Endothelial cell of umbilical vein (primary cell): ENCODE data around the gene MBD1.

ENCODE experiments used
- CTCF ChIP-seq, 2 donors: IDR thresholded peaks; 1 replicate in 1 of 2; 2 replicates in 1 of 2; pipeline ENCODE4 v1.5.1; 2011; ENCODE audit warnings: low read length in 2 of 2, mild to moderate bottlenecking in 2 of 2, moderate library complexity in 2 of 2, control low read depth in 1 of 2, inconsistent platforms in 1 of 2, low read depth in 1 of 2; ENCODE audit not compliant: insufficient read depth in 1 of 2; ENCODE audit errors: extremely low read depth in 1 of 2
- EZH2 ChIP-seq: IDR thresholded peaks from 2 replicates; pipeline ENCODE4 v1.6.1; 2012; ENCODE audit warnings: borderline replicate concordance, low read depth, mild to moderate bottlenecking, moderate library complexity, low read length, inconsistent platforms; ENCODE audit not compliant: severe bottlenecking
- FOS ChIP-seq: IDR thresholded peaks from 2 replicates; pipeline ENCODE4 v1.6.1; 2011; ENCODE audit warnings: mild to moderate bottlenecking, low read length, moderate library complexity, borderline replicate concordance; ENCODE audit not compliant: insufficient read depth
- GATA2 ChIP-seq: IDR thresholded peaks from 2 replicates; pipeline ENCODE4 v1.7.0; 2011; ENCODE audit warnings: low read depth, mild to moderate bottlenecking, moderate library complexity, mixed read lengths, low read length; ENCODE audit not compliant: insufficient read length, insufficient read depth
- JUN ChIP-seq: IDR thresholded peaks from 2 replicates; pipeline ENCODE4 v1.6.1; 2011; ENCODE audit warnings: borderline replicate concordance, low read depth; ENCODE audit not compliant: insufficient read length, insufficient read depth
- MAX ChIP-seq: IDR thresholded peaks from 2 replicates; pipeline ENCODE4 v1.6.1; 2011; ENCODE audit not compliant: insufficient read depth, insufficient read length
- MYC ChIP-seq: IDR thresholded peaks from one replicate; pipeline ENCODE4 v1.6.1; 2011; ENCODE audit warnings: mild to moderate bottlenecking, low read depth, low read length
- POLR2A ChIP-seq: IDR thresholded peaks from 2 replicates; pipeline ENCODE4 v1.6.1; 2012; ENCODE audit warnings: low read depth, mild to moderate bottlenecking, control low read depth, low read length
- POLR2AphosphoS5 ChIP-seq: IDR thresholded peaks from 2 replicates; pipeline ENCODE4 v1.6.1; 2012; ENCODE audit warnings: low read depth, mild to moderate bottlenecking, control low read depth, low read length, moderate library complexity; ENCODE audit not compliant: insufficient read depth

GRCh38 chr18:50250935-50251334, 30.4 kb downstream of the MBD1 start:
- no peak for TF ChIP-seq EZH2
- TF ChIP-seq CTCF (IDR thresholded peaks at IDR 0.05; ENCODE audit: extremely low read depth in 1 of 2, insufficient read depth in 1 of 2, low read depth in 1 of 2, low read length in 2 of 2) = no peak
- no peak for TF ChIP-seq POLR2AphosphoS5
- no peak for TF ChIP-seq POLR2A
- no peak for TF ChIP-seq JUN
- TF ChIP-seq MAX = no peak
- TF ChIP-seq MYC = no peak
- TF ChIP-seq FOS = no peak
- TF ChIP-seq GATA2 = no peak
